Liver (tissue), 9 donors: ENCODE results near the gene CHAF1B. TPM values are rescaled to one million over a fixed set of nuclear protein-coding genes. Genes with fewer than 3 reads are reported as not detected.
A peak's percentile ranks its signal among the peaks of the same experiment; 100 is the strongest.

Experiments used
- DNase-seq: peaks from one replicate; pipeline ENCODE4 v3.0.0-alpha.2; 2017; ENCODE audit warnings: low spot score
- H3K27ac ChIP-seq, 2 donors: one replicate each; pipeline ENCODE4 v1.7.0; 2013; ENCODE audit warnings: inconsistent platforms in 2 of 2, low read length in 2 of 2, control low read depth in 1 of 2, low read depth in 1 of 2, mild to moderate bottlenecking in 1 of 2
- H3K27me3 ChIP-seq, 4 donors: one replicate each; pipeline versions ENCODE4 v1.6.1 to v1.7.0; 2013; ENCODE audit warnings: low read length in 3 of 4, inconsistent platforms in 1 of 4, mild to moderate bottlenecking in 1 of 4, moderate library complexity in 1 of 4; ENCODE audit not compliant: control insufficient read depth in 4 of 4, insufficient read depth in 4 of 4
- H3K36me3 ChIP-seq, 4 donors: one replicate each; pipeline versions ENCODE4 v1.6.1 to v1.7.0; 2013; ENCODE audit warnings: low read length in 3 of 4, mild to moderate bottlenecking in 3 of 4, low read depth in 1 of 4, moderate library complexity in 1 of 4; ENCODE audit not compliant: control insufficient read depth in 4 of 4, insufficient read depth in 3 of 4
- H3K4me1 ChIP-seq, 4 donors: one replicate each; pipeline versions ENCODE4 v1.6.1 to v1.7.0; 2013; ENCODE audit warnings: low read length in 3 of 4, mild to moderate bottlenecking in 3 of 4, moderate library complexity in 1 of 4; ENCODE audit not compliant: control insufficient read depth in 4 of 4, insufficient read depth in 4 of 4
- H3K4me3 ChIP-seq, 3 donors: one replicate each; pipeline versions ENCODE4 v1.6.1 to v1.7.0; 2013; ENCODE audit warnings: low read length in 3 of 3, control low read depth in 1 of 3, low read depth in 1 of 3, mild to moderate bottlenecking in 1 of 3
- H3K9ac ChIP-seq, 2 donors: one replicate each; pipeline ENCODE4 v1.7.0; 2013; ENCODE audit warnings: low read length in 2 of 2, mild to moderate bottlenecking in 2 of 2, moderate library complexity in 2 of 2, control low read depth in 1 of 2, low read depth in 1 of 2
- H3K9me3 ChIP-seq, 4 donors: one replicate each; pipeline versions ENCODE4 v1.6.1 to v1.7.0; 2013; ENCODE audit warnings: low read length in 3 of 4; ENCODE audit not compliant: control insufficient read depth in 4 of 4
- ATF3 ChIP-seq: IDR thresholded peaks from 2 replicates; pipeline ENCODE4 v1.6.1; 2016; ENCODE audit warnings: antibody characterized with exemption
- EGR1 ChIP-seq, 2 donors: IDR thresholded peaks; 2 replicates each; pipeline ENCODE4 v1.6.1; 2016 to 2018; ENCODE audit warnings: antibody characterized with exemption in 2 of 2, low read depth in 2 of 2
- FOXA1 ChIP-seq: IDR thresholded peaks from 2 replicates; pipeline ENCODE4 v1.6.1; 2016; ENCODE audit warnings: antibody characterized with exemption
- FOXA2 ChIP-seq: IDR thresholded peaks from 2 replicates; pipeline ENCODE4 v1.6.1; 2016; ENCODE audit warnings: antibody characterized with exemption
- GABPA ChIP-seq, 2 donors: IDR thresholded peaks in 1 of 2; conservative IDR thresholded peaks in 1 of 2; 2 replicates each; pipeline ENCODE4 v1.6.1; 2016; ENCODE audit warnings: antibody characterized with exemption in 2 of 2, mild to moderate bottlenecking in 1 of 2, moderate library complexity in 1 of 2
- HNF4A ChIP-seq, 2 donors: conservative IDR thresholded peaks; 2 replicates each; pipeline ENCODE4 v1.6.1; 2016; ENCODE audit warnings: antibody characterized with exemption in 2 of 2, mild to moderate bottlenecking in 2 of 2
- HNF4G ChIP-seq: IDR thresholded peaks from 2 replicates; pipeline ENCODE4 v1.6.1; 2016; ENCODE audit warnings: antibody characterized with exemption
- JUND ChIP-seq, 2 donors: IDR thresholded peaks; 2 replicates each; pipeline ENCODE4 v1.6.1; 2016; ENCODE audit warnings: antibody characterized with exemption in 2 of 2
- NR2F2 ChIP-seq: IDR thresholded peaks from 2 replicates; pipeline ENCODE4 v1.6.1; 2016; ENCODE audit warnings: antibody characterized with exemption
- RAD21 ChIP-seq, 2 donors: IDR thresholded peaks; 2 replicates each; pipeline ENCODE4 v1.6.1; 2016; ENCODE audit warnings: antibody characterized with exemption in 2 of 2, mild to moderate bottlenecking in 2 of 2
- RXRA ChIP-seq, 2 donors: IDR thresholded peaks; 2 replicates each; pipeline ENCODE4 v1.6.1; 2017 to 2018; ENCODE audit warnings: antibody characterized with exemption in 2 of 2, mild to moderate bottlenecking in 1 of 2
- SP1 ChIP-seq: IDR thresholded peaks from 2 replicates; pipeline ENCODE4 v1.6.1; 2018; ENCODE audit warnings: antibody characterized with exemption, mild to moderate bottlenecking
- TAF1 ChIP-seq: conservative IDR thresholded peaks from 2 replicates; pipeline ENCODE4 v1.6.1; 2016; ENCODE audit warnings: antibody characterized with exemption, mild to moderate bottlenecking
- WGBS: extraction: QIAGEN DNeasy Blood & Tissue Kit; methylation state at CpG from one replicate; pipeline ENCODE4 v1.1.7; 2013; 5-methylcytosine and 5-hydroxymethylcytosine counted together
- polyA plus RNA-seq, 2 donors: library from polyadenylated mRNA; stranded (reverse) in 1 of 2; unstranded in 1 of 2; fragments of 200-250 nt in 1 of 2; fragments of >200 nt in 1 of 2; fragmentation: Nextera tagmentation in 1 of 2; extraction: Ambion mirVana in 1 of 2; gene quantifications; one replicate each; pipeline versions ENCODE4 v1.2.1 to v1.2.3, GENCODE V29; 2013 to 2015
- total RNA-seq, 2 donors: library from RNA; depleted of rRNA; stranded (reverse); fragments of >200 nt; gene quantifications; one replicate each; pipeline ENCODE4 v1.2.3, GENCODE V29; 2014
- TF ChIP-seq, protein P1 (sequence below): IDR thresholded peaks from 2 replicates; pipeline ENCODE4 v1.6.1; 2016; ENCODE audit warnings: antibody characterized with exemption, mild to moderate bottlenecking
- TF ChIP-seq, protein P2 (sequence below): IDR thresholded peaks from 2 replicates; pipeline ENCODE4 v1.6.1; 2016; ENCODE audit warnings: antibody characterized with exemption
- donor health status: healthy.
- donor health status: healthy.
- donor health status: healthy.
- donor health status: healthy.
- donor health status: healthy.

The CHAF1B gene
- total and polyA plus RNA-seq, 4 donors: 0.33 to 2.7 (median 0.49) TPM

DNA sequence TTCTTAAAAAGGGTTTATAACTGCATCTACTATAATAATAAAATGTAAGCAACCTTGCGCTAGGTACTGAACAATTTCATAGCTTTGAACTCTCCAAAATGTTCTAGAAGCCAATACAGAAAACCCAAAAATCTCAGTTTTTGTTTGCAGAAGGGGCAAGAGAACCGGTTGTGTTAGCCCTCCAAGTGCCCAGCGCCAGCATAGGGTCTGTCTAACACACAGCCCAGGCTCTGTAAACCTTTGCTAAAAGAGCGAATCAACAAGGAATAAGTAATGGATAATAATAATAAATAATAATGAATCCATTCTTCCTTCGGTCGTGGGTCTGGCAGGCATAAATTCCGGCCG, 333 bp upstream of the CHAF1B start:
- Histone ChIP-seq H3K9me3 (no peaks in the 10 kb centered on the region), H3K27ac (no peak overlapping the region), H3K9ac (no peak overlapping the region), H3K4me1 (peaks cover 0 to 12% (median 3%) of the 10 kb centered on the region in 4 donors), H3K4me3 (peak overlapping the region in 2 of 3 donors; percentile 56 to 89), H3K36me3 (peaks cover 0 to 2% (median 0%) of the 10 kb centered on the region in 4 donors), H3K27me3 (no peaks in the 10 kb centered on the region)
- TF ChIP-seq, protein P1, sequence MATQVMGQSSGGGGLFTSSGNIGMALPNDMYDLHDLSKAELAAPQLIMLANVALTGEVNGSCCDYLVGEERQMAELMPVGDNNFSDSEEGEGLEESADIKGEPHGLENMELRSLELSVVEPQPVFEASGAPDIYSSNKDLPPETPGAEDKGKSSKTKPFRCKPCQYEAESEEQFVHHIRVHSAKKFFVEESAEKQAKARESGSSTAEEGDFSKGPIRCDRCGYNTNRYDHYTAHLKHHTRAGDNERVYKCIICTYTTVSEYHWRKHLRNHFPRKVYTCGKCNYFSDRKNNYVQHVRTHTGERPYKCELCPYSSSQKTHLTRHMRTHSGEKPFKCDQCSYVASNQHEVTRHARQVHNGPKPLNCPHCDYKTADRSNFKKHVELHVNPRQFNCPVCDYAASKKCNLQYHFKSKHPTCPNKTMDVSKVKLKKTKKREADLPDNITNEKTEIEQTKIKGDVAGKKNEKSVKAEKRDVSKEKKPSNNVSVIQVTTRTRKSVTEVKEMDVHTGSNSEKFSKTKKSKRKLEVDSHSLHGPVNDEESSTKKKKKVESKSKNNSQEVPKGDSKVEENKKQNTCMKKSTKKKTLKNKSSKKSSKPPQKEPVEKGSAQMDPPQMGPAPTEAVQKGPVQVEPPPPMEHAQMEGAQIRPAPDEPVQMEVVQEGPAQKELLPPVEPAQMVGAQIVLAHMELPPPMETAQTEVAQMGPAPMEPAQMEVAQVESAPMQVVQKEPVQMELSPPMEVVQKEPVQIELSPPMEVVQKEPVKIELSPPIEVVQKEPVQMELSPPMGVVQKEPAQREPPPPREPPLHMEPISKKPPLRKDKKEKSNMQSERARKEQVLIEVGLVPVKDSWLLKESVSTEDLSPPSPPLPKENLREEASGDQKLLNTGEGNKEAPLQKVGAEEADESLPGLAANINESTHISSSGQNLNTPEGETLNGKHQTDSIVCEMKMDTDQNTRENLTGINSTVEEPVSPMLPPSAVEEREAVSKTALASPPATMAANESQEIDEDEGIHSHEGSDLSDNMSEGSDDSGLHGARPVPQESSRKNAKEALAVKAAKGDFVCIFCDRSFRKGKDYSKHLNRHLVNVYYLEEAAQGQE: no peak
- no peak for TF ChIP-seq FOXA2
- no peak for TF ChIP-seq TAF1
- TF ChIP-seq JUND (IDR thresholded peaks at IDR 0.05): no peak
- TF ChIP-seq NR2F2: no peak
- 44% methylated on average over 8 of the region's 8 CpGs for WGBS
- DNase-seq: no peak

DNA sequence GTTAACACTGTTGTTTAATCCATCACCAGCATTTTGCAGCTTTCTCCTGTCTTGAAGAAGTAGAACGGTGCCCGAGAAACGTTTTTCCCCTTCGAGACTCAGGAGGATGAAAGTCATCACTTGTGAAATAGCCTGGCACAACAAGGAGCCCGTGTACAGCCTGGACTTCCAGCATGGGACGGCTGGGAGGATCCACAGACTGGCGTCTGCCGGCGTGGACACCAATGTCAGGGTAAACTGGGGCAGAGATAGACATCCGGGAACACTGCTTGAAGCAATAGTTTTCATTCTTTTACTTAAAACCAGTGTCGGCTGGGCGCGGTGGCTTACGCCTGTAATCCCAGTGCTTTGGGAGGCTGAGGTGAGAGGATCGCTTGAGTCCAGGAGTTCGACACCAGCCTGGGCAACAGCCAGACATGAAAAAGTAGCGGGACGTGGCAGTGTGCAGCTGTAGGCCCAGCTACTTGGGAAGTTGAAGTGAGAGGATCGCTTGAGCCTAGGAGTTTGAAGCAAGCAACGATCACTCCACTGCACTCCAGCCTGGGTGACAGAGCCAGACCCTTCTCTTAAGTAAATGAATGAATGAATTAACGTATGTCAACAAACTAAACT, 945 bp downstream of the CHAF1B start:
- DNase-seq: no peak

More for the DNA sequence above, 945 bp downstream of the CHAF1B start:
- H3K27ac ChIP-seq: no peak overlapping the region
- H3K9ac ChIP-seq: no peak overlapping the region
- H3K4me3 ChIP-seq: peak overlapping the region in 1 of 3 donors; percentile 89
- 85% methylated on average over 21 of the region's 21 CpGs for whole genome bisulfite sequencing
- TF ChIP-seq FOXA2: no peak
- no peak for TF ChIP-seq JUND (IDR thresholded peaks at IDR 0.05)
- TF ChIP-seq EGR1 (IDR thresholded peaks at IDR 0.05; ENCODE audit: low read depth in 2 of 2): no peak
- TF ChIP-seq HNF4G: no peak
- no peak for TF ChIP-seq RXRA (IDR thresholded peaks at IDR 0.05)
- no peak for TF ChIP-seq ATF3
- no peak for TF ChIP-seq FOXA1
- TF ChIP-seq, protein P1: no peak
- no peak for TF ChIP-seq GABPA (IDR thresholded peaks at IDR 0.05 in 1 of 2, conservative IDR thresholded peaks at IDR 0.05 in 1 of 2)
- no peak for TF ChIP-seq NR2F2
- TF ChIP-seq HNF4A (conservative IDR thresholded peaks at IDR 0.05): no peak
- TF ChIP-seq SP1: no peak
- TF ChIP-seq, protein P2, sequence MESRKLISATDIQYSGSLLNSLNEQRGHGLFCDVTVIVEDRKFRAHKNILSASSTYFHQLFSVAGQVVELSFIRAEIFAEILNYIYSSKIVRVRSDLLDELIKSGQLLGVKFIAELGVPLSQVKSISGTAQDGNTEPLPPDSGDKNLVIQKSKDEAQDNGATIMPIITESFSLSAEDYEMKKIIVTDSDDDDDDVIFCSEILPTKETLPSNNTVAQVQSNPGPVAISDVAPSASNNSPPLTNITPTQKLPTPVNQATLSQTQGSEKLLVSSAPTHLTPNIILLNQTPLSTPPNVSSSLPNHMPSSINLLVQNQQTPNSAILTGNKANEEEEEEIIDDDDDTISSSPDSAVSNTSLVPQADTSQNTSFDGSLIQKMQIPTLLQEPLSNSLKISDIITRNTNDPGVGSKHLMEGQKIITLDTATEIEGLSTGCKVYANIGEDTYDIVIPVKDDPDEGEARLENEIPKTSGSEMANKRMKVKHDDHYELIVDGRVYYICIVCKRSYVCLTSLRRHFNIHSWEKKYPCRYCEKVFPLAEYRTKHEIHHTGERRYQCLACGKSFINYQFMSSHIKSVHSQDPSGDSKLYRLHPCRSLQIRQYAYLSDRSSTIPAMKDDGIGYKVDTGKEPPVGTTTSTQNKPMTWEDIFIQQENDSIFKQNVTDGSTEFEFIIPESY: no peak
- no peak for TF ChIP-seq RAD21 (IDR thresholded peaks at IDR 0.05)
- H3K4me1 ChIP-seq: peaks cover 0 to 12% (median 3%) of the 10 kb centered on the region in 4 donors
- no peaks in the 10 kb centered on the region for H3K9me3 ChIP-seq
- no peaks in the 10 kb centered on the region for H3K27me3 ChIP-seq
- H3K36me3 ChIP-seq: peaks cover 0 to 1% (median 0%) of the 10 kb centered on the region in 4 donors
